Regular cardiac myocyte (primary cell): ENCODE measurements around the gene ASS1. TPM values are rescaled to one million over a fixed set of nuclear protein-coding genes. Genes with fewer than 3 reads are reported as not detected.

Source experiments
- total RNA-seq: library from RNA; depleted of rRNA; stranded (reverse); fragments of >200 nt; gene quantifications from 2 replicates; pipeline ENCODE4 v1.2.3, GENCODE V29; 2014

ASS1 gene
- 19.4 and 93.9 TPM in 2 replicates for total RNA-seq

GRCh38 chr9:130444565-130445221 is at the start of gene ASS1:
Gene ASS1 (plus strand): TSS chr9:130444961. CDS start chr9:130452229, 7,268 bp downstream.

Other genes starting within 250 kb of the ASS1 start
- gene HMCN2, start 179.2 kb upstream of the ASS1 start, total RNA-seq = under 0.01 TPM in 1 of 2 replicates, not detected in the other
- 32.7 and 40.8 TPM in 2 replicates for gene FUBP3, start 134.6 kb downstream of the ASS1 start, total RNA-seq
- gene PRDM12, start 219.6 kb downstream of the ASS1 start, total RNA-seq = not detected in 2 replicates
- 32.1 and 78.4 TPM in 2 replicates for gene EXOSC2, start 248.8 kb downstream of the ASS1 start, total RNA-seq